Activated T-cell treated with anti-CD3 and anti-CD28 coated beads for 4 hours (primary cell): ENCODE results near the gene PSTPIP2.
"Not testable (repeated sequence)": the region's sequence is repeated elsewhere in the genome, so short reads cannot be mapped to it uniquely, and the experiment has no call there.

Experiments
- DNase-seq: peaks from one replicate; pipeline ENCODE4 v3.0.0-alpha.2; 2020

Gene PSTPIP2

DNA sequence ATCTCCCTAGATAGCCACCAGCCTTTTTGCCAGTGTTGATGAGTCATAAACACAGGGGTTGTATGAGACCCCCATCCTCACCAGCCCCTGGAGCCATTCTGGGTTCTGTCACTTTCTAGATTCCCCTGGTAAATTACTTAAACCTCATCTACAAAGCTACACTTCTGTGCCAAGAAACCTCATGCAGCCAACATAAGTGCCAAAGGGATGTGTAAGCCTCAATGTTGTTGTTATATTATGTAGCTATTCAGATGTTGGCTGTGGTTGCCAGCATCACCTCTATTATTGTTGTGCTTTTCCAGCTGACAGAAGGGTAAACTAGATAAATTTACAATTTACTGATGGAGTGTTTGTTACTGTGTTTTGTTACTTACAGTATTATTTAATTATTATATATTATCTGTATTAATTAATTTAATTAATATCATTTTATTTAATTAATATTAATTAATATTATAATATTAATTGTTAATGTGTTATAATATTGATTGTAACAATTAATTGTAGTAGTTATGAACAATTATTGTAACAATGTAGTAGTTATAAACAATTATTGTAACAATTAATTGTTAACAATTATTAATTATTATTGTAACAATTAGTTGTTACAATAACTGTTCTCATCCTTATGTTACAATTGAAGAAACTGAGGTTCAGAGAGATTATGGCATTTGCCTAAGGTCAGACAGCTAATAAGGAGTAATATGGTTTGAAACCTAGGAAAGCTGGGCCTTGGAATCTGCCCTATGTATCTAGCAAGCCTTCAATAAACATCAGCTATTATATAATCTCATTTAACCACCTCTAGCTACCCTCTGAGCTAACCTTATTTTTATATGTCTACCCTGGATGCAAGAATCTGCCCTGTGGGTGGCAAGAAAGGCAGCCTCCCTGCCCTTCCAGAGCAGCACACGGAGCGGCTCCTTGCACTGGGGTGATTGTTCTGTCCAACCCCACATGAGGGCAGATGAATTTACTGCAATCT, 36.1 kb downstream of the PSTPIP2 start:
- DNase-seq = no peak

DNA sequence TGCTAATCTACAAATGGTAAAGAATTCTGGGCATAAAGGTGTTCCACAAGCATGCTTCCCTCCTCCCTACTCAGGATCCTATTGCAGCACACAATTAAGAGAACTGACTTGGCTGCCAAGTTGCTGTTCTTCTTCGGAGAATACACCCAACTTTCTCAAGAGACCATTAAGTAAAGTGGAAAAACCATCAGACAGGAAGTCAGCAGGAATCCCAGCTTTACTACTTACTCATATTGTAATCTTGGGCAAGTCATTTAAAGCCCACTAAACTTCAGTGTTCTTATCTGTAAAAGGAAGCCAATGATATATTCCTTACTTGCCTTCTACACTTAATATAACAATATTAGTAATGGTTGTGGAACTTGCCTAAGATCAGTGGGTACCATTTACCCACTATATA, 37.8 kb downstream of the PSTPIP2 start:
- DNase-seq = no peak

DNA sequence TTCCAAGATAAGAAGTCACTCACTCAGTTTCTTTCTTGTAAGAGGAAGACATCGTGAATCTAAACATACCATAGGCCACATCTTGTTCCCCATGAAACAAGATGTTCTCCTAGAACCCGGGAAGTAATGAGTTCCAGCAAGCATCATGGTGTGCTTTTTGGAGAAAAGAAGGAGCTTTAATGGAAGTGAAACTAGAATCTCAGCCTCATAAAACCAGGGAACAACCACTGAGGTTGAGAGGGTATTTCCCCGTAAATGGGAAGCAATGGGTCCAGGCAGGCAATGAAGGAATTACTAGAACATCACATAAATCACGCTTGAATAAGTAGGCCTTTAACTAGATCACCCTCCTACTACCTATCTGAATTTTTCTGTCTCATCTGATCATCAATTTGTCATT, 40.3 kb downstream of the PSTPIP2 start:
- no peak for DNase-seq

DNA sequence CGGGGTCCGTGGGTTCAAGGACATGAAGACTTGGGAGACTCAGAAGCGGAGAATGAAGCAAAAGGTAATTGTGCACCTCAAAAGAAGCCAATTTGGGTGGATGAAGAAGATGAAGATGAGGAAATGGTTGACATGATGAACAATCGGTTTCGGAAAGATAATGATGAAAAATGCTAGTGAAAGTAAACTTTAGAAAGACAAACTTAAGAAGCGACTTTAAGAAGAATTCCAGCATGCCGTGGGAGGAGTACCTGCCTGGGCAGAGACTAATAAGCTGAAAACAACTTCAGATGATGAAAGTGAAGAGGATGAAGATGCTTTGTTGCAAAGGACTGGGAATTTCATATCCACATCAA, 43.5 kb downstream of the PSTPIP2 start:
- DNase-seq = no peak

DNA sequence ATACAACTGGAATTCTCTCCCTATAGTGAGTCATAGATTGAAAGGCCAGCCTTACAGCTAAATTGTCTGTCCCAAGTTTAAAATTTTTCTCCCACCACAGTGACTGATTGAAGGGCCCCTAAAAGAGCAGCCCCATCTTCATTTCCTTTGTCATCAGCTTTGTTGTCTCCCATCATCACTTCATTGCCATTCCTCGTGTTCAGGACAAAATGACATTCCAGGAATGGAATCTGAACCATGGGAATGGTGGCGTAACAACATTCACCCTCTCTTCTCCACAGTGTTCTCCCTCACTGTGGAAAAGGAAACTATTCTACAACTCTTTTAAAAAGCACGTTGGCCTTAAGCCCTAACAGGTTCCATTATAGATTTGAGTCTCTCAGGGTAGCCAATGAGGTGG, 52.1 kb downstream of the PSTPIP2 start:
- DNase-seq = no peak

DNA sequence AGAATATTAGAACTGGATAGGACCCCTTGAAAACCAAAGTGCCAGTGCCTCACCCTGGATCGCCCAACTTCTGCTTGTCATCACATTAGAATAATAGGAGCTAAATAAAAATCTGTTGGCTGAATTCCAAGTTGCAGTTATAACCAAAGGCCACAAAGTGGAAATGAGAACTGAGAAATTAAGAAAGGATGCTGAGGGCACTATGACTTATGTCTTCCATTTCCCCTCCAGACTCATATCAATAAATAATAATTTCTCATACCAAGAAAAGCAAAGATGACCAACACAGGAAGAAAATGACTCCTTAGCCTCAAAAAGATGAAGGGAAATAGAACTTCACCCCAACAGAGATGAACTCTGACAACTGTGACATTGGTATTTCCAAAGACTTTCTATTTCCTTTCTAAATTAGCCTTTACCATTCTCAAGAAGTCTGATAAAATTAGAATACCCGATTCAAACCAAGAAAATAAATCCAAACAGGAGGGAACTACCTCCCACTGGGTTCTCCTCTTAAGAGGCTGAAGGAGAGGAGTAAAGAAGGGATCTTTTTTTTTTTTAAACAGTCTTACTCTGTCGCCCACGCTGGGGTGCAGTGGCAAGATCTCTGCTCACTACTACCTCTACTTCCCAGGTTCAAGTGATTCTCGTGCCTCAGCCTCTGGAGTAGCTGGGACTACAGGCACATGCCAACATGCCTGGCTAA, 58.4 kb downstream of the PSTPIP2 start:
- DNase-seq = no peak

DNA sequence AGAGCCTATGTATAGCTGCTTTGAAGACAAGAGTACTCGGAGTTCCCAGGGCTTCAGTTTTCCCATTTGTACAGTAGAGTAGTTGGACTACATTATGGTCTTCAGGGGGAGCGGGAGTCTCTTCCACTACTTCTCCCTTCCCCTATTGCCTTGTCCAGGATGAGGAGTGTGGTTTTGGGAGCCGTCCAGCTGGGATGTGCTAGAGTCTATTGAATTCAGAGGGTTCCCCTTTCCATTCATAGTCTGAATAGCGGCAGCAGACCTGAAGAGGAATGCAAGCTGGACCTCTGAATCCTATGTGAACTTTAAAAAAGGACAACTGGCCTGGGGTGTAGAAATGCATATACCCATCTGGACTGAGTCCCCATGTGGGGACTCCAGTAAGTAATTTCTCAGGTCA, 61.4 kb downstream of the PSTPIP2 start:
- no peak for DNase-seq

DNA sequence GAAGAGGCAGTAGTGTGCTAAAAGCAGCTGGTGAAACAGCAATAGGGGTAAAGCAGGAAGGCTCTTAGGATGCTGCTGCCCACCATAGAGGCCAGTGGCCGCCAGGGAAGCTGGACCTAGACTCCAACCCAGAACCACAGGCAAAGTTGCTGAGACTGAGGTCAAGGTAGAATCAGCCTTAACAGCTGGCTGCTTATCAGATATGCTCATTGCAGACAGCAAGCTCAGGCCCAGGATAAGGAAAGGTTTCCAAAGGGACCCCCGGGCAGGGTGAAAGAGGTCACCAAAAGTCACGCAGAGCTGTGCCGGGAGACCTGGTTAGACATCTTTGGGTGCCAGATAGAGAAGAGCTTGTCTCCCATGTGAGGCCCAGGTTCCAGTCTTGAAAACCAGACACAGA, 62.0 kb downstream of the PSTPIP2 start:
- no peak for DNase-seq

DNA sequence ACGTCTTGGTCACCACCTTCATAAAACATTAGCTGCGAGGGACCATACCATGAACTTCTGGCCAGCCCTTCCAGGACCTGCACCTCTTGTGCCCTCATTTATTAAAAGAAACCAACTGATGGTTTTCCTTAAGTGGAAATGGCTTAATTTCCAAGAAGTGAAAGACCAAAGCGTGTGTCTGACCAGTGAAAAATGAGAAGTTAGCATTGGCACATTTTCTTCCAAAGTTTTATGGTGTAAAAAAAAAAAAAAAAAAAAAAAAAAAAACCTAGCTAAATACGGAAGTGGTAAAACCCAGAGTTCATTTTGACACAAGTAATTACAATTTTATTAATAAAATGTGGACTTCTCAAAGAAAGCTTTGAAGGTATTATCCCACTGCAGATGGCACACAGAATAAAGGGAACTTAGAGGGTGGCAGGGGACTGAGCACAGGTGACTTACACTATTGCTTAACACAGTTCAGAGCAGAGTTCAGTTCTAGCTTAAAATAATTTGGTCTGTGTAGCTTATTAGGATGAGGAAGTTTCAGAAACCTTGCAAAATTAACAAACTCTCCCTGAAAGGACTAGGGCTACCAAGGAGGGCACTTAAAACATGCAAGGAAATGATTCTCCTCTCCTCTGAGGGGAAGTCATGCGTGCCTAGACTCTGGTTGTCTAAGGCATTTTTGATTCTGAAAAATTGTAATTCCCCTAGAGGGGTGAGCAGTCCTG, 62.8 kb downstream of the PSTPIP2 start:
- no peak for DNase-seq

DNA sequence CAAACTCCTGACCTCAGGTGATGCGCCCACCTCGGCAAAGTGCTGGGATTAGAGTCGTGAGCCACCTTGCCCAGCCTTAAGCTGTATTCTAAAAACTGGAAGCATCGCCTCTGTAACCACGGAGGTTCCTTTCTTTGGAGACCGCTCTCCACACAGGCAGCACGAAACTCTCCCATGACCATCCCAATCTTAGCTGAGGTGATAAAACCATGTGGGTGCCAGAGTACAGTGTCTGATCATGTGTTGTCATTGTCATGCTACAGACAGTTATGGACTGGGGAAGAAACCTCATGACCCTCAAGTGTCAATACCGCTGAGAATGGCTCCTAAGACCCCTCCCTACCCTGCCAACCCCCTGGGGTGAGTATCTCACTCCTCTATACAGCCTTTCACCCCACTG, 63.5 kb downstream of the PSTPIP2 start:
- no peak for DNase-seq

DNA sequence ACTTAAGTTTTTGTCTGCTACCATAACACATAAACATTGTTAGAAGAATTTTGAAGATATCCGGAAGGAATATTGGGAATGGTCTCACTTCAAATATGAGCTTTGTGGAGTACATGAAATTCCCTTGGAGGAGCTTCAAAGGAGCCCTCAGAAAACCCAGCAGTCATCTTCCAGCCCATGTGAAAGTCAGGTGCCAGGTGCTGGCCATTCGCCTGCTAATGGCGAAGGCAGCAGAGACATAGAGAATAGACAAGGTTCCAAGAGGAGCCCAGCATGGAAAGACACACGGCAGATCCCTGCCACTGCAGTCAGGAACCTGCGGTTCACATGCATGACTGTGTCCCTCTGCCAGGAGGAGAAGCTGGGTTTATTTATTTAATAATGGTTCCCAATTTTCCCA, 64.9 kb downstream of the PSTPIP2 start:
- DNase-seq = no peak

DNA sequence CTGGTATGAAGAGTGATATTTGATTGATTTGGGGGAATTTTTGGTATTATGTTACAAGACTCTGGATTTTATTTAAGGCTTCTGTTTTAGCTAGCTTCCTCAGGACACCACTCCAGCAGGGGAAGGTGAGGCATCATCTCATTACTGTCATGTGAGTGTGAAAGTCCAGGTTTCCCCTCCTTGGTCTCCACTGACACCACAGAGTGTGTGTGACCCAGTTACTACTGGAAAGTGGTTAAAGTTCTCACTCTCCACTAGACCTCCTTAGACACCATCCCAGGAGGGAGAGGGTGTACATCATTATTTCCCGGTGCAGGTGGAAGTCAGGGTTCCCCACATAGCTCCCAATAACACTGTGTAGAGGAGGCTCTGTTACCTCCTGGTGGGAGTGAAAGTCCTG, 69.1 kb downstream of the PSTPIP2 start:
- no peak for DNase-seq

DNA sequence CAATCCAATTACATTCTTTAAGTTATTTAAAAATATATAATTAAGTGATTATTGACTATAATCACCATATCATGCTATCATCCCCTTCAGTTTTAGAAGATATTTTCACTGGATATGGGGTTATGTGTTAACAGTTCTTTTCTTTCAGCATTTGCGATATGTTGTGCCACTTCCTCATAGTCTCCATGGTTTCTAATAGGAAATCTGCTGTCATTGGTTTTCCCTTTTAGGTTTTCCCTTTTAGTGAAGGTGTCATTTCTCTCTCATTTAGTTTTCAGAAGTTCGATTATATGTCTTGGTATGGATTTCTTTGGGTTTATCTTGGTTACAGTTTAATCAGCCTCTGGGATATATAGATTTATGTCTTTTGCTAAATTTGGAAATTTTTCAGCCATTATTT, 70.2 kb downstream of the PSTPIP2 start:
- DNase-seq = no peak

DNA sequence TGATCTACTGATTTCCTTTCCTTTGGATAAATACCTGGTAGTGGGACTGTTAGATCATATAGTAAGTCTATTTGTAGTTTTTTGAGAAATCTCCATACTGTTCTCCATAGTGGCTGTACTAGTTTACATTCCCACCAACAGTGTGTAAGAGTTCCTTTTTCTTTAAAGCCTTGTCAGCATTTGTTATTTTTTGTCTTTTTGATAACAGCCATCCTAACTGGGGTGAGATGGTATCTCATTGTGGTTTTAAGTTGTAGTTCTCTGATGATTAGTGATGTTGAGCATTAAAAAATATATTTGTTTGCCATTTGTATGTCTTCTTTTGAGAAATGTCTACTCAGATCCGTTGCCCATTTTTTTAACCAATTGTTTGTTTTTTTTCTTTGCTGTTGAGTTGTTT, 71.0 kb downstream of the PSTPIP2 start:
- no peak for DNase-seq

DNA sequence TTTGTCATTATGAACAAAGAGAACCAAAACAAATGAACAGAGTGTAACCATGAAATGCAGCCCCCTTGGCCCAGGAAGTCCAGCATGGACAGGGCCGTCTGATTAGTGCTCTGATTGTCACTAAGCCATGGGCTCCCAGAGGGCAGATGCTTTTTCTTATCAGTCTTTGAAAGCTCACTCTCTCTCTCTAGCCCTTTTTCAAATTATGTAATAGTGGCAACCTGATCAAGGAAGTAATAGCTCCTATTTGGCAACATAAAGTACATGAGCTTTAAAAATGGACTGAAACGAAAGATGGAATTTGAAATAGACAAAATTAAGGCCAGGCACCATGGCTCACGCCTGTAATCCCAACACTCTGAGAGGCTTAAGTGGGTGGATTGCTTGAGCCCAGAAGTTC, 72.5 kb downstream of the PSTPIP2 start:
- no peak for DNase-seq

DNA sequence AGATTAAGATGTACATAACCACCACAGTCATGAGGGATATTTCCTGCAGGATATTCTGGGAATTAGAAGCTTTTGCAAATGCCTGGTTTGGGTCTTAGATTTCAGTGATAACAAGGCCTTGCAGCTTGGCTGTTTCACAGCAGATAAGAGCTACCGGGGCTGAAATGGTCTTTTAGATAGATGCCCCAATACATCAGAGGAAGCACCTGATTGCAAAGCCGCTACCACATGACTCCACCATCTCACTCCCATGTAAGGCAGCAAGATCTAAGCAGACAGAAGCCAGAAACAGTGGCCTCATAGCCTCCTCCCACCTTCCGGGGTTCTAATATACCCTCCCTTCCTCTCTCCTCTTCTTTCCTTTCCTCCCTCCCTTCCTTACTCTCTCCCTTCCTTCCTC, 73.8 kb downstream of the PSTPIP2 start:
- DNase-seq = no peak

DNA sequence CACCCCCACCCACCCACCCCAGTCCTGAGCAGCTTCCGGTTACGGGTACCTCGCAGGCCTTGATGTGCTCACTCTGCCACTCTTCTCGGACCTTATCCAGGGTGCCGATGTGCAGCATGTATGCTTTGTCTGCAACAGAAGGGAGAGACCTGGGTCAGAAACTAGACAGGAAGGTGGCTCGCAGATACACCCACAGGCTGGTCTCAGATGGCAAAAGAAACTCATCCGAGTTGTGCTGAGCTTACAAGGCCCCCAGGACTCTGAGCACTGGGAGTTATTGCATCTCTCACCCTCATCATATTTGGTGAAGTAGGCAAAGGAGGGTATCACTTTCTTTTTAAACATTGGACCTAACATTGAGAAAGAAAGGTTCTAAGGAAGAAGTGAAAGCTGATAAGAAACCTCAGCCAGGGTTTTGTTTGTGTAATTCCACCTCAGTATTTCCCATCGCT, 74.3 kb downstream of the PSTPIP2 start:
- no peak for DNase-seq

DNA sequence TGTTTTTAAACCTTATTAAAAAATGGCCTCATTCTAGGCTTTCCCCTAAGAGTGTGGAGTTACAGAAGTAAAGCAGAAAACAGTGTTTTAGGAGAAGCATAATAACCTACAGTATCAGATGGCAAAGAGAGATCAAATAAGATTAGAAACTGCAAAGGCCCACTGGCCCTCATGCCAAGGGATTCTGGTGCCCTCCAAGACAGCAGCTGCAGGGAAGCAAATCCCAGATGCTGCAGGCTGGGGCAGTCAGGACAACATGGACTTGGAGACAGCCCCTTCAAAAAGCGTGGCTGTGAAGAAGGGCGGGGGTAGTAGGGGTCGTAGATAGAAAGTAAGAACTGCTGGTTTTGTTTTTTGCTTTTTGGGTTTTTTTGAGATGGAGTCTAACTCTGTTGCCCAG, 76.6 kb downstream of the PSTPIP2 start:
- no peak for DNase-seq

DNA sequence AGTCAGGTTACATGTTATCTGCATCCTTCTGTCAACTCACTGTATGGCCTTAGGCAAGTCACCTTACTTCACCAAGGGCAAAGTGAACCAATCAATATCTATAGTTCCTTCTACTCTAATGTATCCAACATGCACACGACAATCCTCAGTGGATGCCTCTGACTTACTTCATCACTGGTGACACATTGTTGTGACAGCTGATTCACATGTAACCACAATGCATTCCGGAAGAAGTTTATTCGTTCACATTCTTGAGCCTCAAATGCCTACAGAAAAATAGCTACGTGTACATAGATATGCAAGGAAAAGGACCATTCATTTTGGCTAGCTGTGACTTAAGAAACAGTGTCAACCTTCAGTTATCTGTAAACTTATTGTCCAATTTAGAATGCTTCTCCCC, 78.6 kb downstream of the PSTPIP2 start:
- DNase-seq = no peak

DNA sequence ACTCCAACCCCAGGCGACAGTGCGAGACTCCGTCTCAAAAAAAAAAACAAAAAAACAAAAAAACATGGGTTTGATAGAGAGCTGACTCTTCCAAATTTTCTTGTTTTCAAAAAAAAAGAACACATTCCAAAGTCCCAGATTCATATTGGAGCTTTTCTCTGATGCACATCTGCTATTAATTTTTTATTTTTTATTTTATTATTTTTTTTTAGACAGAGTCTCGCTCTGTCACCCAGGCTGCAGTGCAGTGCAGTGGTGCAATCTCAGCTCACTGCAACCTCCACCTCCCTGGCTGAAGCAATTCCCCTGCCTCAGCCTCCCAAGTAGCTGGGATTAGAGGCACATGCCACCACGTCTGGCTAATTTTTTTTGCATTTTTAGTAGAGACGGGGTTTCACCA, 79.5 kb downstream of the PSTPIP2 start:
- not testable (repeated sequence) for DNase-seq

DNA sequence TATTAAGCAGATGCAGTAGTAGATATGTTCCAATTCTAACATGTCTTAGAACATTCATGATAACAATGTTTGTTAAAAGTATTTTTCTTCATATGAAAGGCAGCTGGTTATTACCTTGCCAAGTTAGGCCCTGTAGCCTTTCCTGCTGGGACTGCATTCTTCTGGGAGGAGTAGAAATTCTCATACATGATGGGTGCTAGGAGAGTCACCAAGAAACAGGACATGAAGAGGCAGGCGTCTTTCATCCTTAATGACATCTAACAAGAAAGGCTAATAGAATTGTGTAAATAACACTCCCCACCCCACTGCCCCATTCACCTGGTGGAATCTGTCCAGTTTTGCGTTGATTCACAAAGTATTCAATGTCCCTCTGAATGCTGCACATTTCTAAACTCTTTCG, 80.3 kb downstream of the PSTPIP2 start:
- DNase-seq = no peak

DNA sequence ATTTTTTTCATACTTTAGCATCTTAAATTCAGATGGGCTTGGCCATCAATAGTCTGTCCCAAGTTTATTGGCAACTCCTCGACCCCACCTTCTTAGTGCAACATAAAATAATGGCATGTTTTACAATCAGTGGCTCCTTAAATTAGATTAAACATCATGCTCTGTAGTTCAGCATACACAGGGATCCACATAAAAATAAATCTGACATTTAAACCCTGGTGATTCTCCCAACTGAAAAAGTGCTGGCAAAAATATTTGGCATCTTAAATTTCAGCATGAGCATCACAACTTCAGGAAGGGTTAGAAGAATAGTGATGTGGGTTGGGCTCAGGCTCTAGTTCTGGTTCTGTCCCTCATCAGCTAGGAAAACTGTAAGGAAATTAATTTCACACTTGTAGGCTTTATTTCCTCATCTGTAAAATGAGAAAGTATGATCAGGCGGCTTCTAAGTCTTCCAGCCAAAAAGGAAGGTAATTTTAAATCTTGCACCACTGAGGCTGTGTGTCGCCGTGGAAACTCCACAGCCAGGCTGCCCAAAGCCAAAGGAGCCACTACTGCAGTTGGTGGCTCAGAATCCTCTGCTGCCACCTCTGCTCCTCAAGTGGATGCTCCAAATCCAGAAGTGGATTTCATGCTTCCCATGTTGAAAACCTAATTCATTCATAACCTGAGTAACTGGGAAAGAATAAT, 87.4 kb downstream of the PSTPIP2 start:
- no peak for DNase-seq

DNA sequence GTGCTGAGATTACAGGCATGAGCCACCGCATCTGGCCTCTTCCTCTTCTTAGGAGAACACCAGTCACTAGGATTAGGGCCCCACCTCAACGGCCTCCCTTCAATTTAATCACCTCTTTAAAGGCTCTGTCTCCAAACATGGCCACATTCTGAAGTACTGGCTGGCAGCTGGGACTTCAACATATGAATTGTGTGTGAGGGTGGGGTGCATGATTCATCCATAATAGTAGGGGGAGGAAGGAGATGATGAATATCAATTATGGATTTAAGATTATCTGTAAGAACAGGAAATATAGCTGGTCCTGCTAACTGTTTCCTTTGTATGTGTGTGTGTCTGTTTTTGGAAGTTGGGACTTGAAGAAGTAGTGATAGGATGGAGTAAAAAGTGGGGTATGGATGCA, 90.2 kb downstream of the PSTPIP2 start:
- DNase-seq = no peak
